ENCODE results near the gene MED12L.

Gene MED12L

GRCh38 chr3:151133917-151134450 is 48.5 kb downstream of the MED12L start:
- in situ Hi-C loops (cut with MboI; ENCODE audit: low sequenced_read_pairs) = no loop called here

GRCh38 chr3:151135541-151136337 is 50.3 kb downstream of the MED12L start:
- in situ Hi-C loops (cut with MboI; ENCODE audit: low sequenced_read_pairs) = no loop called here

- in situ Hi-C loops (cut with MboI; ENCODE audit: low sequenced_read_pairs) = no loop called here
Observed at GRCh38 chr3:151142929-151143328, 57.5 kb downstream of the MED12L start.

GRCh38 chr3:151144016-151144415 is 58.6 kb downstream of the MED12L start:
- in situ Hi-C loops (cut with MboI; ENCODE audit: low sequenced_read_pairs) = no loop called here

GRCh38 chr3:151144760-151145159 is 59.3 kb downstream of the MED12L start:
- in situ Hi-C loops (cut with MboI; ENCODE audit: low sequenced_read_pairs) = no loop called here

- in situ Hi-C loops (cut with MboI; ENCODE audit: low sequenced_read_pairs) = no loop called here
Observed at GRCh38 chr3:151145713-151146070, 60.2 kb downstream of the MED12L start.

- in situ Hi-C loops (cut with MboI; ENCODE audit: low sequenced_read_pairs) = no loop called here
Observed at GRCh38 chr3:151146071-151146730, 60.7 kb downstream of the MED12L start.

GRCh38 chr3:151146731-151147091 is 61.2 kb downstream of the MED12L start:
- in situ Hi-C loops (cut with MboI; ENCODE audit: low sequenced_read_pairs) = no loop called here

- in situ Hi-C loops (cut with MboI; ENCODE audit: low sequenced_read_pairs) = no loop called here
Observed at GRCh38 chr3:151147299-151147698, 61.8 kb downstream of the MED12L start.

GRCh38 chr3:151152455-151153079 is 67.1 kb downstream of the MED12L start:
- in situ Hi-C loops (cut with MboI; ENCODE audit: low sequenced_read_pairs) = loop anchor here (25.0 kb wide), 2 partner anchors 615 to 685 kb away; partner anchors contain the start of genes EIF2A and SERP1

GRCh38 chr3:151154566-151154965 is 69.1 kb downstream of the MED12L start:
- in situ Hi-C loops (cut with MboI; ENCODE audit: low sequenced_read_pairs) = loop anchor here (25.0 kb wide), 2 partner anchors 617 to 683 kb away; partner anchors contain the start of genes EIF2A and SERP1

GRCh38 chr3:151155409-151156128 is 70.1 kb downstream of the MED12L start:
- in situ Hi-C loops (cut with MboI; ENCODE audit: low sequenced_read_pairs) = loop anchor here (25.0 kb wide), 2 partner anchors 618 to 682 kb away; partner anchors contain the start of genes EIF2A and SERP1

- in situ Hi-C loops (cut with MboI; ENCODE audit: low sequenced_read_pairs) = loop anchor here (25.0 kb wide), 2 partner anchors 619 to 681 kb away; partner anchors contain the start of genes EIF2A and SERP1
Observed at GRCh38 chr3:151156618-151157216, 71.3 kb downstream of the MED12L start.

GRCh38 chr3:151159806-151160205 is 74.3 kb downstream of the MED12L start:
- in situ Hi-C loops (cut with MboI; ENCODE audit: low sequenced_read_pairs) = loop anchor here (10.0 to 25.0 kb wide), 3 partner anchors 65 to 677 kb away; partner anchors contain the start of genes EIF2A and SERP1

GRCh38 chr3:151165226-151165625 is 79.8 kb downstream of the MED12L start:
- in situ Hi-C loops (cut with MboI; ENCODE audit: low sequenced_read_pairs) = loop anchor here (5.0 to 25.0 kb wide), 4 partner anchors 60 to 672 kb away; partner anchors contain the start of genes EIF2A, P2RY14 and SERP1

- in situ Hi-C loops (cut with MboI; ENCODE audit: low sequenced_read_pairs) = loop anchor here (5.0 to 25.0 kb wide), 4 partner anchors 59 to 671 kb away; partner anchors contain the start of genes EIF2A, P2RY14 and SERP1
Observed at GRCh38 chr3:151166161-151166560, 80.7 kb downstream of the MED12L start.

- in situ Hi-C loops (cut with MboI; ENCODE audit: low sequenced_read_pairs) = loop anchor here (5.0 to 25.0 kb wide), 4 partner anchors 56 to 669 kb away; partner anchors contain the start of genes EIF2A, P2RY14 and SERP1
Observed at GRCh38 chr3:151168269-151169094, 83.0 kb downstream of the MED12L start.

- in situ Hi-C loops (cut with MboI; ENCODE audit: low sequenced_read_pairs) = loop anchor here (5.0 to 25.0 kb wide), 4 partner anchors 55 to 668 kb away; partner anchors contain the start of genes EIF2A, P2RY14 and SERP1
Observed at GRCh38 chr3:151169262-151169947, 83.9 kb downstream of the MED12L start.
